Sigmoid colon (tissue), 4 donors: ENCODE data around the gene SLC10A1.

Source experiments
- EP300 ChIP-seq, 4 donors: sonication (generic); formaldehyde crosslinking; IDR thresholded peaks; one replicate each; pipeline ENCODE4 v1.6.1; 2017; ENCODE audit warnings: antibody characterized with exemption in 4 of 4
- POLR2A ChIP-seq, 2 donors: fragments of 450-650 bp; IDR thresholded peaks; one replicate each; pipeline ENCODE4 v1.6.1; 2016; ENCODE audit warnings: antibody characterized with exemption in 2 of 2, mild to moderate bottlenecking in 2 of 2, moderate library complexity in 2 of 2

GRCh38 chr14:69811227-69811867 is 14.3 kb upstream of the SLC10A1 start:
- TF ChIP-seq EP300 (IDR thresholded peaks at IDR 0.05) = no peak
- no peak for TF ChIP-seq POLR2A (IDR thresholded peaks at IDR 0.05)
